CD14-positive monocyte (primary cell): ENCODE data around the gene PAX9. TPM values are rescaled to one million over a fixed set of nuclear protein-coding genes. Genes with fewer than 3 reads are reported as not detected.

Experiments
- DNase-seq, 3 donors: peaks; one replicate each; pipeline ENCODE4 v3.0.0-alpha.2; 2011 to 2022
- H2AFZ ChIP-seq: 2 replicates; pipeline ENCODE4 v1.6.0; 2012; ENCODE audit warnings: mild to moderate bottlenecking, low read depth, low read length, inconsistent platforms; ENCODE audit not compliant: insufficient read depth, poor library complexity, severe bottlenecking
- H3K27ac ChIP-seq, 2 donors: 1 replicate in 1 of 2; 2 replicates in 1 of 2; pipeline ENCODE4 v1.5.1; 2012 to 2013; ENCODE audit warnings: low read length in 2 of 2, control low read depth in 1 of 2, inconsistent platforms in 1 of 2, low read depth in 1 of 2, mild to moderate bottlenecking in 1 of 2
- H3K27me3 ChIP-seq, 2 donors: one replicate each; pipeline versions ENCODE4 v1.6.0 to v1.6.1; 2011 to 2013; ENCODE audit warnings: low read length in 2 of 2; ENCODE audit not compliant: control insufficient read depth in 2 of 2, insufficient read depth in 2 of 2
- H3K36me3 ChIP-seq, 2 donors: replicated peaks in 1 of 2; 1 replicate in 1 of 2; 2 replicates in 1 of 2; pipeline versions ENCODE4 v1.5.1 to v1.6.1; 2012 to 2013; ENCODE audit warnings: low read length in 2 of 2, control low read depth in 1 of 2, inconsistent platforms in 1 of 2, mild to moderate bottlenecking in 1 of 2; ENCODE audit not compliant: insufficient read depth in 2 of 2, control insufficient read depth in 1 of 2
- H3K4me1 ChIP-seq, 2 donors: 1 replicate in 1 of 2; 2 replicates in 1 of 2; pipeline versions ENCODE4 v1.5.1 to v1.6.1; 2012 to 2013; ENCODE audit warnings: low read length in 2 of 2, control low read depth in 1 of 2, inconsistent platforms in 1 of 2, mild to moderate bottlenecking in 1 of 2, moderate library complexity in 1 of 2; ENCODE audit not compliant: insufficient read depth in 2 of 2, control insufficient read depth in 1 of 2
- H3K4me2 ChIP-seq: replicated peaks from 2 replicates; pipeline ENCODE3; 2012; ENCODE audit warnings: low read length, moderate library complexity, mild to moderate bottlenecking; ENCODE audit not compliant: poor library complexity, severe bottlenecking; ENCODE audit errors: extremely low read depth
- H3K4me3 ChIP-seq, 3 experiments: fragments of 200-600 bp in 1 of 3; sonication (generic) in 1 of 3; replicated peaks in 1 of 3; 1 replicate in 2 of 3; 2 replicates in 1 of 3; pipeline ENCODE4 v1.5.1; 2011 to 2013; ENCODE audit warnings: low read length in 3 of 3, mild to moderate bottlenecking in 3 of 3, control low read depth in 2 of 3, low read depth in 2 of 3, inconsistent platforms in 1 of 3, moderate library complexity in 1 of 3
- H3K79me2 ChIP-seq: 2 replicates; pipeline ENCODE4 v1.6.0; 2012; ENCODE audit warnings: mild to moderate bottlenecking, control low read depth, inconsistent platforms, low read length, moderate library complexity; ENCODE audit not compliant: insufficient read depth
- H3K9ac ChIP-seq: 2 replicates; pipeline ENCODE4 v1.6.0; 2017; ENCODE audit warnings: low read length, mild to moderate bottlenecking; ENCODE audit not compliant: insufficient read depth, poor library complexity, severe bottlenecking
- H3K9me3 ChIP-seq, 2 donors: replicated peaks in 1 of 2; 1 replicate in 1 of 2; 2 replicates in 1 of 2; pipeline versions ENCODE4 v1.5.1 to v1.6.1; 2012 to 2013; ENCODE audit warnings: low read length in 2 of 2, control low read depth in 1 of 2; ENCODE audit not compliant: control insufficient read depth in 1 of 2, insufficient read depth in 1 of 2
- H4K20me1 ChIP-seq: 2 replicates; pipeline ENCODE4 v1.6.0; 2012; ENCODE audit warnings: mild to moderate bottlenecking, low read length, control low read depth, moderate library complexity; ENCODE audit not compliant: insufficient read depth
- H3K27ac Mint-ChIP-seq, 7 donors: one replicate each; pipeline ENCODE4 v1.8.0; 2020; ENCODE audit warnings: mild to moderate bottlenecking in 7 of 7, mixed read lengths in 7 of 7, moderate library complexity in 6 of 7, inconsistent platforms in 2 of 7
- H3K27me3 Mint-ChIP-seq, 3 donors: one replicate each; pipeline ENCODE4 v1.8.0; 2021 to 2022; ENCODE audit warnings: low read depth in 3 of 3, mild to moderate bottlenecking in 3 of 3, mixed read lengths in 3 of 3, moderate library complexity in 3 of 3, inconsistent platforms in 1 of 3
- H3K36me3 Mint-ChIP-seq, 2 donors: one replicate each; pipeline ENCODE4 v1.8.0; 2020; ENCODE audit warnings: mixed read lengths in 2 of 2, inconsistent platforms in 1 of 2, mild to moderate bottlenecking in 1 of 2
- H3K4me1 Mint-ChIP-seq: one replicate; pipeline ENCODE4 v1.8.0; 2020; ENCODE audit warnings: mild to moderate bottlenecking, mixed read lengths
- H3K4me3 Mint-ChIP-seq, 2 donors: one replicate each; pipeline ENCODE4 v1.8.0; 2020; ENCODE audit warnings: mild to moderate bottlenecking in 2 of 2, mixed read lengths in 2 of 2, moderate library complexity in 1 of 2
- H3K9me3 Mint-ChIP-seq, 7 donors: one replicate each; pipeline ENCODE4 v1.8.0; 2020 to 2022; ENCODE audit warnings: mixed read lengths in 7 of 7, mild to moderate bottlenecking in 6 of 7, moderate library complexity in 6 of 7, inconsistent platforms in 2 of 7
- CTCF ChIP-seq: fragments of 200-600 bp; IDR thresholded peaks from one replicate; pipeline ENCODE4 v1.8.0; 2022; ENCODE audit warnings: antibody characterized with exemption, mild to moderate bottlenecking
- WGBS: methylation state at CpG from one replicate; pipeline ENCODE4 v1.1.5; 2013; ENCODE audit warnings: missing lambda C conversion rate; ENCODE audit not compliant: insufficient coverage; 5-methylcytosine and 5-hydroxymethylcytosine counted together
- intact Hi-C, 2 donors: fragments of 100-400 bp; cut with micrococcal nuclease; formaldehyde crosslinking; loops; one replicate each; pipeline versions ENCODE4 v1.15.0 to v1.15.1; 2023
- polyA plus RNA-seq, 3 donors: library from polyadenylated mRNA; depleted of rRNA in 1 of 3; unstranded in 2 of 3; stranded (reverse) in 1 of 3; fragments of 300-500 nt in 2 of 3; fragments of >200 nt in 1 of 3; fragmentation: Illumina TruSeq in 2 of 3; gene quantifications; 1 replicate in 2 of 3; 2 replicates in 1 of 3; pipeline ENCODE4 v1.2.3, GENCODE V29; 2012 to 2021

The PAX9 gene
- polyA plus RNA-seq, 3 donors, result not detected

DNA sequence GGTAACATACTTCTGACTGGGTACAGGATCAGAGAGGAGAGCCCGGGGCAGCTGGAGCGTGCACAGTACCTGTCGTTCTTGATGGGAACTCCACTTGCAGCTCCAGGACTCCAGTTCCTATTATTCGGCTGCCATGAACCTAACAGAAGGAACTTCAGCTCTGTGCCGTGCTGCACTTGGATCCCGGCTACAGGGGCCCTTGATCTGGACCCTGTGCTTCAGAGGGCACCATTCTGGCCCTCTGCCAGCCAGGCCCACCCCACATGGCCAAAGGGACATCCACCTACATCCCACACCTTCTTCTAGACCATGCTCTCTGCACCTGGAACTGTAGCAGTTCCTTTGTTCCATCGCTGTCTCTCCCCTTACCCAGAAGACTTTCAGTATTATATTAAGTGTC is 58.2 kb downstream of the PAX9 start:
- H3K4me3 ChIP-seq, result no peak overlapping the region
- intact Hi-C loops, result no loop called here
- H3K79me2 ChIP-seq, result no peaks in the 10 kb centered on the region
- H3K9me3 ChIP-seq, result no peaks in the 10 kb centered on the region
- no peak for DNase-seq
- H4K20me1 ChIP-seq, result no peaks in the 10 kb centered on the region
- no peak overlapping the region for H3K27ac ChIP-seq
- H3K4me1 Mint-ChIP-seq, result no peaks in the 10 kb centered on the region
- no peaks in the 10 kb centered on the region for H3K36me3 Mint-ChIP-seq
- no peaks in the 10 kb centered on the region for H3K27me3 ChIP-seq
- peaks cover 0 to 4% (median 0%) of the 10 kb centered on the region in 7 donors for H3K9me3 Mint-ChIP-seq
- no peak for TF ChIP-seq CTCF
- H3K4me3 Mint-ChIP-seq, result no peak overlapping the region
- H3K27ac Mint-ChIP-seq, result no peak overlapping the region
- 92% methylated on average over 6 of the region's 7 CpGs for WGBS
- H3K4me1 ChIP-seq, result no peaks in the 10 kb centered on the region
- no peak overlapping the region for H3K9ac ChIP-seq
- no peak overlapping the region for H3K4me2 ChIP-seq
- no peaks in the 10 kb centered on the region for H3K36me3 ChIP-seq
- no peak overlapping the region for H2AFZ ChIP-seq
- peaks cover 0 to 2% (median 2%) of the 10 kb centered on the region in 3 donors for H3K27me3 Mint-ChIP-seq

GRCh38 chr14:36720657-36721056 is 59.0 kb downstream of the PAX9 start:
- no peaks in the 10 kb centered on the region for H3K4me1 Mint-ChIP-seq
- Histone ChIP-seq H3K9me3 (no peaks in the 10 kb centered on the region), H3K4me2 (no peak overlapping the region), H2AFZ (no peak overlapping the region), H3K4me1 (no peaks in the 10 kb centered on the region), H4K20me1 (no peaks in the 10 kb centered on the region), H3K27ac (no peak overlapping the region), H3K79me2 (no peaks in the 10 kb centered on the region), H3K4me3 (no peak overlapping the region), H3K27me3 (no peaks in the 10 kb centered on the region), H3K9ac (no peak overlapping the region), H3K36me3 (no peaks in the 10 kb centered on the region)
- peaks cover 0 to 4% (median 0%) of the 10 kb centered on the region in 7 donors for H3K9me3 Mint-ChIP-seq
- no peak for DNase-seq
- WGBS, result 100% methylated on average over 1 of the region's 2 CpGs
- no peaks in the 10 kb centered on the region for H3K36me3 Mint-ChIP-seq
- no peak overlapping the region for H3K4me3 Mint-ChIP-seq
- no peak overlapping the region for H3K27ac Mint-ChIP-seq
- intact Hi-C loops, result no loop called here
- H3K27me3 Mint-ChIP-seq, result peaks cover 1 to 2% (median 2%) of the 10 kb centered on the region in 3 donors
- TF ChIP-seq CTCF, result no peak
